K562 (cell line): ENCODE results near the gene JSRP1. TPM values are rescaled to one million over a fixed set of nuclear protein-coding genes. Genes with fewer than 3 reads are reported as not detected.
A peak's percentile ranks its signal among the peaks of the same experiment; 100 is the strongest.

ENCODE experiments used
- ATAC-seq: fragments of 200-7000 bp; cut with Tn5 transposase; 3 replicates; pipeline ENCODE4 v1.9.1; 2020; ENCODE audit warnings: moderate library complexity
- BruUV-seq: library from RNA; stranded (reverse); fragments of 400-500 nt; replicated peaks from 2 replicates; lab custom pipeline; 2021; lab: Mats Ljungman, UMichigan
- CTCF ChIA-PET: fragments of 300-600 bp; formaldehyde crosslinking; extraction: SDS; loops from one replicate; lab custom pipeline; 2021; ENCODE audit warnings: low intra/inter-chr PET ratio; lab: Yijun Ruan, JAX
- POLR2A ChIA-PET: fragments of 300-600, 350-650 bp; sonication (Branson Sonifier 250); formaldehyde crosslinking; extraction: SDS; loops from one replicate; lab custom pipeline; 2021; ENCODE audit warnings: antibody characterized with exemption, inconsistent platforms; lab: Yijun Ruan, JAX
- DNase-seq, 4 experiments: peaks; one replicate each; pipeline versions ENCODE4 v3.0.0 to v3.0.0-alpha.2; 2011 to 2018; ENCODE audit warnings: low spot score in 3 of 4, mixed read lengths in 3 of 4; ENCODE audit errors: extremely low read depth in 1 of 4
- FAIRE-seq: peaks from 2 replicates; lab custom pipeline; 2011; peaks lifted over from hg19 to GRCh38; lab: Jason Lieb, UNC
- H2AFZ ChIP-seq: 2 replicates; pipeline ENCODE4 v1.6.0; 2011; ENCODE audit warnings: low read depth, low read length, control low read depth, inconsistent platforms
- H3K27ac ChIP-seq: fragments of 200-600 bp; 3 replicates; pipeline ENCODE4 v1.8.0; 2011; ENCODE audit warnings: low read depth, mild to moderate bottlenecking, control low read depth, inconsistent platforms, low read length, moderate library complexity, mixed read lengths; ENCODE audit errors: extremely low read depth
- H3K27me3 ChIP-seq, 2 experiments: fragments of 300-600 bp in 1 of 2; 2 replicates in 1 of 2; 3 replicates in 1 of 2; pipeline versions ENCODE4 v1.6.0 to v1.8.0; 2011; ENCODE audit warnings: inconsistent platforms in 2 of 2, low read length in 2 of 2, mild to moderate bottlenecking in 1 of 2, mixed read lengths in 1 of 2, moderate library complexity in 1 of 2; ENCODE audit not compliant: control insufficient read depth in 2 of 2, insufficient read depth in 2 of 2
- H3K36me3 ChIP-seq: fragments of 300-600 bp; 3 replicates; pipeline ENCODE4 v1.8.0; 2011; ENCODE audit warnings: mild to moderate bottlenecking, low read length, inconsistent platforms; ENCODE audit not compliant: control insufficient read depth, insufficient read depth
- H3K4me1 ChIP-seq, 2 experiments: fragments of 200-600 bp in 1 of 2; replicated peaks in 1 of 2; 2 replicates in 1 of 2; 3 replicates in 1 of 2; pipeline versions ENCODE4 v1.5.1 to v1.8.0; 2011; ENCODE audit warnings: inconsistent platforms in 2 of 2, low read length in 2 of 2, mild to moderate bottlenecking in 1 of 2, mixed read lengths in 1 of 2, moderate library complexity in 1 of 2; ENCODE audit not compliant: control insufficient read depth in 2 of 2, insufficient read depth in 2 of 2
- H3K4me2 ChIP-seq: 2 replicates; pipeline ENCODE4 v1.6.1; 2011; ENCODE audit warnings: low read length, control low read depth, inconsistent platforms, mixed read lengths; ENCODE audit not compliant: insufficient read depth
- H3K4me3 ChIP-seq: fragments of 200-600 bp; sonication (generic), shearing (Covaris generic); 2 replicates; pipeline ENCODE4 v1.5.1; 2016; ENCODE audit warnings: control low read depth, inconsistent platforms
- H3K79me2 ChIP-seq: fragments of 200-600 bp; 3 replicates; pipeline ENCODE4 v1.8.0; 2011; ENCODE audit warnings: low read length, inconsistent platforms; ENCODE audit not compliant: control insufficient read depth, insufficient read depth
- H3K9ac ChIP-seq, 2 experiments: 2 replicates each; pipeline versions ENCODE4 v1.6.0 to v1.6.1; 2011; ENCODE audit warnings: low read depth in 2 of 2, low read length in 2 of 2, control low read depth in 1 of 2, inconsistent platforms in 1 of 2, mild to moderate bottlenecking in 1 of 2, mixed read lengths in 1 of 2; ENCODE audit not compliant: insufficient read depth in 1 of 2
- H3K9me1 ChIP-seq: one replicate; pipeline ENCODE4 v1.6.0; 2011; ENCODE audit warnings: inconsistent platforms, mild to moderate bottlenecking, low read length, moderate library complexity; ENCODE audit not compliant: control insufficient read depth, insufficient read depth
- H3K9me3 ChIP-seq: replicated peaks from 2 replicates; pipeline ENCODE4 v1.5.1; 2011; ENCODE audit warnings: low read depth, low read length, inconsistent platforms; ENCODE audit not compliant: control insufficient read depth, insufficient read depth
- H4K20me1 ChIP-seq: replicated peaks from 2 replicates; pipeline ENCODE4 v1.6.1; 2011; ENCODE audit warnings: low read length, inconsistent platforms, mixed read lengths; ENCODE audit not compliant: control insufficient read depth, insufficient read depth
- CREB5 ChIP-seq: fragments of 250-450 bp; sonication (Bioruptor Pico); IDR thresholded peaks from 2 replicates; pipeline ENCODE4 v1.5.0; 2020; ENCODE audit warnings: mild to moderate bottlenecking
- FOXO4 ChIP-seq: fragments of 450-650 bp; formaldehyde crosslinking; IDR thresholded peaks from 2 replicates; pipeline ENCODE4 v1.4.0; 2020; ENCODE audit warnings: mild to moderate bottlenecking, moderate library complexity
- JUN ChIP-seq, 2 experiments: sonication (generic) in 1 of 2; formaldehyde crosslinking in 1 of 2; IDR thresholded peaks; 2 replicates each; pipeline versions ENCODE4 v1.6.1 to v1.8.0; 2012 to 2022; ENCODE audit warnings: borderline replicate concordance in 2 of 2, mild to moderate bottlenecking in 2 of 2, improper control_type of control experiment in 1 of 2, low read depth in 1 of 2, low read length in 1 of 2, missing genetic modification reagents in 1 of 2
- NCOA2 ChIP-seq, 2 experiments: fragments of 450-650 bp; IDR thresholded peaks; 2 replicates each; pipeline ENCODE4 v1.6.1; 2018; ENCODE audit warnings: mild to moderate bottlenecking in 2 of 2, moderate library complexity in 1 of 2; ENCODE audit not compliant: partially characterized antibody in 2 of 2
- NR3C1 ChIP-seq: sonication (generic); formaldehyde crosslinking; IDR thresholded peaks from 2 replicates; pipeline ENCODE4 v1.8.1; 2022; ENCODE audit warnings: missing genetic modification reagents
- SMARCE1 ChIP-seq: fragments of 450-650 bp; IDR thresholded peaks from 2 replicates; pipeline ENCODE4 v1.7.1; 2016; ENCODE audit warnings: mild to moderate bottlenecking
- STAT5A ChIP-seq: IDR thresholded peaks from 2 replicates; pipeline ENCODE4 v1.6.1; 2012; ENCODE audit warnings: low read length, inconsistent platforms, borderline replicate concordance
- TBP ChIP-seq: optimal IDR thresholded peaks from 2 replicates; pipeline ENCODE3; 2011; ENCODE audit warnings: low read depth, low read length, improper control_type of control experiment
- ZNF224 ChIP-seq: sonication (generic); formaldehyde crosslinking; IDR thresholded peaks from 2 replicates; pipeline ENCODE4 v1.8.0; 2022; ENCODE audit warnings: mild to moderate bottlenecking, missing genetic modification reagents
- ZNF232 ChIP-seq: sonication (generic); formaldehyde crosslinking; IDR thresholded peaks from 2 replicates; pipeline ENCODE4 v1.8.0; 2022; ENCODE audit warnings: mild to moderate bottlenecking, missing genetic modification reagents
- ZNF354B ChIP-seq: fragments of 250-450 bp; sonication (Bioruptor Pico); IDR thresholded peaks from 2 replicates; pipeline ENCODE4 v1.4.0; 2020
- ZNF518B ChIP-seq: fragments of 250-450 bp; sonication (Bioruptor Pico); IDR thresholded peaks from 2 replicates; pipeline ENCODE4 v1.5.0; 2021; ENCODE audit warnings: mild to moderate bottlenecking, moderate library complexity
- ZNF589 ChIP-seq: fragments of 200-800 bp; sonication (Bioruptor generic); IDR thresholded peaks from 2 replicates; pipeline ENCODE4 v1.6.1; 2016; ENCODE audit warnings: low read depth, missing genetic modification characterization, missing compliant biosample characterization
- ZNF740 ChIP-seq, 3 experiments: fragments of 200-800 bp in 1 of 3; sonication (Bioruptor generic) in 1 of 3; sonication (generic) in 1 of 3; formaldehyde crosslinking in 1 of 3; IDR thresholded peaks; 2 replicates each; pipeline versions ENCODE4 v1.6.1 to v1.8.0; 2016 to 2022; ENCODE audit warnings: mild to moderate bottlenecking in 2 of 3, missing compliant biosample characterization in 2 of 3, missing genetic modification characterization in 2 of 3, missing genetic modification reagents in 1 of 3
- WGBS: fragments of 100-300 bp; shearing (Covaris generic); methylation state at CpG from one replicate; pipeline ENCODE4 v1.1.6; 2016; ENCODE audit warnings: low coverage, mixed read lengths; ENCODE audit not compliant: insufficient coverage; ENCODE audit errors: missing lambda C conversion rate; 5-methylcytosine and 5-hydroxymethylcytosine counted together
- in situ Hi-C: fragments of 300-500 bp; cut with MboI; formaldehyde crosslinking; loops from 4 replicates; pipeline ENCODE4 v1.15.0; 2018; ENCODE audit warnings: inconsistent platforms, mixed read lengths
- intact Hi-C: fragments of 100-400 bp; cut with micrococcal nuclease; formaldehyde crosslinking; loops from 2 replicates; pipeline ENCODE4 v1.14.2; 2022
- polyA plus RNA-seq, 8 experiments: library from polyadenylated mRNA; depleted of rRNA in 4 of 8; stranded (reverse) in 5 of 8; unstranded in 3 of 8; fragments of >200 nt; fragmentation: Nextera tagmentation in 2 of 8; fragmentation: Illumina TruSeq in 1 of 8; extraction: Ambion mirVana in 2 of 8; extraction: Trizol in 1 of 8; gene quantifications; 2 replicates each; pipeline versions ENCODE4 v1.2.1 to v1.2.3, GENCODE V29; 2011 to 2014; ENCODE audit warnings: inconsistent platforms in 1 of 8, missing spikeins in 1 of 8
- total RNA-seq, 7 experiments: library from RNA; depleted of rRNA in 6 of 7; stranded (reverse); fragments of >200 nt in 6 of 7; fragmentation: Illumina TruSeq in 2 of 7; extraction: Trizol in 2 of 7; gene quantifications; 2 replicates each; pipeline versions ENCODE4 v1.2.1 to v1.2.3, GENCODE V29; 2011 to 2021; ENCODE audit warnings: low replicate concordance in 1 of 7

JSRP1 gene
- total and polyA plus RNA-seq, 9 of the 15 experiments (the other 6 are each of a cell fraction or from before 2014, with no cell fraction given), result 0.08 to 1.2 (median 0.51) TPM; not detected in 4

- in situ Hi-C loops, result no loop called here
- CTCF ChIA-PET, result no interaction called here
- WGBS, result 0% methylated on average over 18 of the region's 19 CpGs
- DNase-seq (no peak), ATAC-seq (no peak), FAIRE-seq (no peak)
- Histone ChIP-seq H3K27me3 (no peaks in the 10 kb centered on the region), H3K9ac (peak overlapping the region; percentile 79 to 90), H3K36me3 (peaks cover 27% of the 10 kb centered on the region; the same call in 2 of the 3 replicates), H3K4me3 (peak overlapping the region; percentile 91), H3K4me1 (peaks cover 19 to 70% of the 10 kb centered on the region in 2 experiments), H3K9me3 (no peaks in the 10 kb centered on the region), H3K79me2 (peaks cover 55% of the 10 kb centered on the region), H3K9me1 (peaks cover under 1% of the 10 kb centered on the region), H2AFZ (peak overlapping the region; percentile 82), H3K27ac (peak overlapping the region; percentile 86), H3K4me2 (peak overlapping the region; percentile 69), H4K20me1 (peaks cover 41% of the 10 kb centered on the region)
- BruUV-seq, result no TSS peak
- POLR2A ChIA-PET, result interaction anchor here (4.1 kb wide), 1 partner anchor 20 kb away, joined by 18 read pairs; no protein-coding TSS in a partner anchor
- intact Hi-C loops, result loop anchor here (10.0 kb wide), 1 partner anchor 104 kb away; the partner anchor contains the start of gene DOT1L
- TF ChIP-seq SMARCE1 (no peak), TBP (no peak), ZNF740 (CRISPR knock-in tag; IDR thresholded peaks at IDR 0.05) (no peak), ZNF740 (tag; IDR thresholded peaks at IDR 0.05) (no peak; a peak in 1 of 4 replicates), FOXO4 (CRISPR knock-in tag) (no peak), JUN (IDR thresholded peaks at IDR 0.05; ENCODE audit: borderline replicate concordance, low read depth, low read length) (no peak), JUN (CRISPR knock-in tag; IDR thresholded peaks at IDR 0.05; ENCODE audit: borderline replicate concordance) (no peak), CREB5 (CRISPR knock-in tag) (no peak), NCOA2 (IDR thresholded peaks at IDR 0.05; ENCODE audit: partially characterized antibody in 2 of 2) (no peak), ZNF354B (no peak), ZNF232 (no peak), ZNF518B (CRISPR knock-in tag) (no peak), NR3C1 (CRISPR knock-in tag) (no peak), ZNF589 (no peak), STAT5A (no peak), ZNF224 (CRISPR knock-in tag) (no peak)
Observed at GRCh38 chr19:2268861-2269243, 12.6 kb upstream of the JSRP1 start.
